Ramos (cell line): ENCODE data around the gene PNMA8A.
"Not testable (repeated sequence)": the region's sequence is repeated elsewhere in the genome, so short reads cannot be mapped to it uniquely, and the experiment has no call there.

Experiments used
- in situ Hi-C: fragments of 300-500 bp; cut with MboI; formaldehyde crosslinking; loops from one replicate; pipeline ENCODE4 v1.14.3; 2022; ENCODE audit warnings: low sequenced_read_pairs; ENCODE audit not compliant: unreplicated experiment

PNMA8A gene

GRCh38 chr19:46435689-46436088, 35.7 kb downstream of the PNMA8A start:
- in situ Hi-C loops = not testable (repeated sequence)

DNA sequence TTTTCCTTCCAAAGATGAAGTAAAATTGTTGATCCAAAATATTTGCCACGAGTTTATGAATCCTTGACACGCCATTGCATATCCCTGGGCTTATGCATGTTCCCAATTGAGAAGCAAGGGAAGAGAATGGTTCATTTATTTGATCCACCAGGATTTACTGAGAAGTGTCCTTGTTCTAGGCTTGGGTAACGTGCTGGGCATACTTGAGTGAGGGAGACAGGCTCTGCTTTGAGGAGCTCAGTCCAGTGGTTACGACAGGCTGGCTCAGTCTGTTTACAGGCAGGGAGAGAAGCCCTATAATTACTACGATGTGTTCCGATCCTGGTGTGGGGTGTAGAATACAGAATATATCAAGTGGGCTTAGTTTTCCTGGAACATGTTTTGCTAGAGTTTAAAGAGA, 36.4 kb downstream of the PNMA8A start:
- in situ Hi-C loops = no loop called here

DNA sequence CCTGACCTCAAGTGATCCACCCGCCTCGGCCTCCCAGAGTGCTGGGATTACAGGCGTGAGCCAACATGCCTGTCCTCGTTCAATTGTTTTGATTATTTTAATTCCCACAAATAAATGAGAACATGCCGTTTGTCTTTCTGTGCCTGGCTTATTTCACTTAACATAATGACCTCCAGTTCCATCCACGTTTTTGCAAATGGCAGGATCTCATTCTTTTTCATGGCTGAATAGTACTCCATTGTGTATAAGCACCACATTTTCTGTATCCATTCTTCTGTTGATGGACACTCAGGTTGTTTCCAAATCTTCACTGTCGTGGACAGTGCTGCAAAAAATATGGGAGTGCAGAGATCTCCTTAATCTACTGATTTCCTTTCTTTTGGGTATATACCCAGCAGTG, 37.9 kb downstream of the PNMA8A start:
- in situ Hi-C loops = not testable (repeated sequence)

DNA sequence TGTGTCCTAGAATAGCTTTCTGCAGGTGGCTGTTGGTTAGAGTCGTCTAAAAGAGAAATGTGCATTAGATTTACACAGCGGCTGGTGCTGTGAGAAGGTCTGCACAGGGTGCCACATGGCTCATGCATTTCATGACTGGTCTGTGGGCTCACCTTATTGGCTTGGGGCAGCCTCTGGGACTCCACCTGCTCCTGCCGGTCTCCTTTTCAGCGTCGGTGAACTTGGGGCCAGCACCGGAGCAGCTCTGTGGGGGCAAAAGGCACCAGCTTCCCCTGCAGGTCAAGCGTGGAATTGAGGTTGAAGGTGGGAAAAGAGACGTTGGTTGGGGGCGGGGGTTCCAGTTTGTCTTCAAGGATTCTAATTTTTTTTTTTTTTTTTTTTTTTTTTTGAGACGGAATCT, 39.5 kb downstream of the PNMA8A start:
- in situ Hi-C loops = no loop called here

DNA sequence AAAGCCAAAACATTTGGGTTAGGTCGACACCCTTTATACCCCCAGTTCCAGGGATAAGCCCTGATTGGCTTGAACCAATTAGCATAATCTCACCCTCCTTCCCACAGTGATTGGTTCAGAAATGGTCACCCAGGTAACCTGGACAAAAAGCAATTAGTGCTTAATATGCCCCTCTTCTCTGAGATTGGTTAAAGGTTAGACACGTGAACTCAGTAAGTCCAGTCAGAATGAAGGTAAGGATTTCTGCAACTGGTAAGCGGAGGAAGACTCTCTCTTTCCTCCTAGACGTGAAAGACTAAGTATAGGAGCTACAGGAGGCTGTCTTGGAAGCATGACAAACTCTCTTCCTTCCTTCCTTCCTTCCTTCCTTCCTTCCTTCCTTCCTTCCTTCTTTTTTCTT, 41.4 kb downstream of the PNMA8A start:
- in situ Hi-C loops = no loop called here

DNA sequence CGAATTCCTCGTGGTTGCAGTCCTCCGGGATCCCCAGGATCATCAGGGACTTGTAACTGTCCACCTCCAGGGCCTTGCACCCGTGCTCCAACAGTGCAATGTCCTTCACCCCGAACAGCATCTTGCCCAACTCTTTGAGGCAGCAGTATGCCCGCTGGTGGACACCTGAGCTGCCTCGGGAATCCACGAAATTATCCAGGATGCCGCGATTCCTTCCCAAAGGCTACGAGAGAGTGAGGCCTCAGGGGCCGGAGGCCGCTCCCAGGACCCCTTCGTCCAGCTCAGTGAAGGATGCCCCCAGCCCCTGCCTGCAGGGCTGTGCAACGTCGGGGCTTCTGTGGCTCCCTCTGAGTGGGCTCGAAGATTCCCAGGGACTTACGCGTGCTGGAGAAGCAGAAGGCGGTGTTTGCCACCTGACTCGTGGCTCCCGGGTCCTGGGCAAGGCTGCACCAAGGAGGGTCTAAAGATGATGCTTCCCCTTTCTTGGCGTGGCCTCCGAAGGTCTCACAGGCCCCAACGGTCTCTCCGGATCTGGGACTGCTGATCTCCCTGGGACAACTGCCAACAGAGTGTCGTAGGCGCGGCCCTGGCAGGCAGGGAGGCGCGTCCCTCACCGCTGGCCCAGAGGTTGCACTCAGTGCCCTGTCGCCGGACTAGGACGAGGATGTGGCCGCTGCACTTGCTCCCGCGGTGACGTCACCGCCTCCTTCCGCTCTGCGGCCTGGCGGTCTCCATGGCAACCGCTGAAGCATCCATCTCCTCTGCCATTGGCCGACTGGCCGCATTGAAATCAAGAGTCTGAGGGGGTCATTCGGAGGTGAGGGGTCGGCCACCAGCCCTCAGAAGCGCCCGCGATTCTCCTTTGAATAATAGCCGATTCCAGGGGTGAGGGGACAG, 42.9 kb downstream of the PNMA8A start, which contains the start of gene PNMA8C:
Gene PNMA8C (minus strand): TSS at position 698 of the 897 bp plus-strand sequence. CDS start 577 bp downstream, at position 121.
- in situ Hi-C loops = no loop called here

DNA sequence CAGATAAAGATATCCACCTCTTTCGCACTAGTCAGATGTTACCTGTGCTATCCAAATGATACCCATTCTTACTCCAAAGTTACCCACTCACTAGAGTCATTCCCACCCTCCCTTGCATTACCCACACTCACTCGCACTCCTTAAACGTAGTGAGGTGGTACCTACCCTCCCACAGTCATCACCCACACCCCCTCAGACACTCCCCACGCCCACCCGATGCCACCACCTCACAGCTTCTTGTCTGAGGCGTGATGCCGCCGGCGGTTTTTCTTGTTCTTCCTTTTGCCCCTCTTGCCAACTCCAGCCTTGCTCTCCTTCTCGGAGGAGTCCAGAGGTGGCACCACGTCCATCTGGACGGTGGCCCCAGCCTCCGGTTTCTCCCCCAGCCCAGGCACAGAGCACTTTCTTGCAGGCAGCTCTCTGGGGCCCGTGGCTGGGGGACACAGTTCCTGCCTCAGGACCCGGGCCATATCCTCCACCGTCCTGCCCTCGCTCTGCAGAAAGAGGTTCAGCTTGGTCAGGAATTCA, 43.8 kb downstream of the PNMA8A start:
- in situ Hi-C loops = no loop called here

GRCh38 chr19:46426506-46427162, 44.7 kb downstream of the PNMA8A start:
- in situ Hi-C loops = no loop called here

DNA sequence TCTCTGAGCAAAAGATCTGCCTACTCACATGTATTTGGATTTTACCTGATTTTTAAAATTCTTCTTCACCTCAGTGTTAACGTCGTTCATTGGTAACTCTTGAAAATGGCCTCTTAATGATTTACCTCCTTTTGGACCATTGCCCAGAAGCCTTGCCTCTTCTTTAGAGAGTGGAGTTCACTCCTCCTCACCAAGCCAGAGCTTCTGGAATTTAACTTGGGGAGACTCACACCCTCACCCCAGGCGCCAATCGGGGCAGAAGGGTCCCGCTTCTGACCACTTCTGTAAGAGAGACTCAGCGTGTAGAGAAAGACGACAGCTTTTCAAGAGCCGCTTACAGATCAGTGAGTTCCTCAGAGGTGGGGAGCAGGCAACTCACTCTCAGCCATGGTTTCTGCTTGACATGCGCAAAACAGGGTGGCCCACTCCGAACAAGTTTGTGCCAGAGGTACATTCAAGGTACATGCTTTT, 45.3 kb downstream of the PNMA8A start:
- in situ Hi-C loops = no loop called here

DNA sequence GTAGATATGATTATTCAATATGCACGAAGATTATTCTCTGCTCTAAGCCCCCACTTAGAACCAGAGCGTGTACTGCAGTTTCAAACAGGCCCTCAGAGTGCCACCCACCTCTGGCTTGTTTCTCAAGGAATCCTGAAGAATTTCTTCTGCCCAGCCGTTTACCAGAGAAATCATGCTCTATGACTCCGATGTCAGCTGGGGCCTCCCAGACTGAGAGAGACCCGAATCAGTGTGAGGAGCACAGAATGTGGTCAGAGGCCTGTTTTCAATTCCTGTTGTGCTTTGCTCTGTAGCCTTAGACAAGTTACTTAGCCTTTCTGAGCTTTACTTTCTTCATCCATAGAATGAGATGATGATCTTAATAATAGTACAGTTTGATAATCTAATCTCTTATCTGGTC, 48.2 kb downstream of the PNMA8A start:
- in situ Hi-C loops = no loop called here

DNA sequence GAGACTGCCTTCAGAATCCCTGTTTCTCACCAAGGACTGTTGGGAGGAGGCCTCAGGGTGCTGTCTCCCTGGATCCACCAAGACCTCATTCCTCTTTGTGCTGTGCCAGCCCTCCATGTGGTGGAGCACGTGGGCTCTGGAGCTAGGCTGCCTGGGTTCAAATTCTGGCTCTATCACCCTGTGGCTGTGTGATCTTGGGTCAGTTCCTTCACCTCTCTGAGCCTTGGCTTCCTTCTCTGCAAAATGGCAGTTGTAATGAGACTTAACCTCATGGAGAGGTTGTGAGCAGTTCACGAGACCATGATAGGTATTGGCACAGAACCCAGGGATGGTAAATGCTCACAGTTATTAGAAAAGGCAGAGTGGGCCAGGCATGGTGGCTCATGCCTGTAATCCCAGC, 49.0 kb downstream of the PNMA8A start:
- in situ Hi-C loops = no loop called here

DNA sequence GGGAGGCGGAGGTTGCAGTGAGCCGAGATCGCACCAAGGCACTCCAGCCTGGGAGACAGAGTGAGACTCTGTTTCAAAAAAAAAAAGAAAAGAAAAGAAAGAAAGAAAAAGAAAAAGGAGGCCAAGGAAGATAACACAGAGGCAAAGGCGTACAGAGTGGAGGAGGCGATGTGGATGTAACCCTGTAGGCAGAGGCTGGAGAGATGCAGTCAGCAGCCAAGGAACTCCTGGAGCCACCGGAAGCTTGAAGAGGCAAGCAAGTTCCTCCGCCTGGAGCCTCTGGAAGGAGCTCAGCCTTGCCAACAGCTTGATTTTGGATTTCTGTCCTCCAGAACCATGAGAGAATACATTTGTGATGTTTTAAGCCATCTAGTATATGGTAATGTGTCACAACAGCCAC, 51.3 kb downstream of the PNMA8A start:
- in situ Hi-C loops = no loop called here
